NOMO-1 (cell line): ENCODE results near the gene PHRF1.

ENCODE experiments used
- DNase-seq, 2 experiments: peaks; one replicate each; lab custom pipeline; 2025; ENCODE audit not compliant: unreplicated experiment in 2 of 2; lab: John Stamatoyannopoulos, UW

The PHRF1 gene, protein sequence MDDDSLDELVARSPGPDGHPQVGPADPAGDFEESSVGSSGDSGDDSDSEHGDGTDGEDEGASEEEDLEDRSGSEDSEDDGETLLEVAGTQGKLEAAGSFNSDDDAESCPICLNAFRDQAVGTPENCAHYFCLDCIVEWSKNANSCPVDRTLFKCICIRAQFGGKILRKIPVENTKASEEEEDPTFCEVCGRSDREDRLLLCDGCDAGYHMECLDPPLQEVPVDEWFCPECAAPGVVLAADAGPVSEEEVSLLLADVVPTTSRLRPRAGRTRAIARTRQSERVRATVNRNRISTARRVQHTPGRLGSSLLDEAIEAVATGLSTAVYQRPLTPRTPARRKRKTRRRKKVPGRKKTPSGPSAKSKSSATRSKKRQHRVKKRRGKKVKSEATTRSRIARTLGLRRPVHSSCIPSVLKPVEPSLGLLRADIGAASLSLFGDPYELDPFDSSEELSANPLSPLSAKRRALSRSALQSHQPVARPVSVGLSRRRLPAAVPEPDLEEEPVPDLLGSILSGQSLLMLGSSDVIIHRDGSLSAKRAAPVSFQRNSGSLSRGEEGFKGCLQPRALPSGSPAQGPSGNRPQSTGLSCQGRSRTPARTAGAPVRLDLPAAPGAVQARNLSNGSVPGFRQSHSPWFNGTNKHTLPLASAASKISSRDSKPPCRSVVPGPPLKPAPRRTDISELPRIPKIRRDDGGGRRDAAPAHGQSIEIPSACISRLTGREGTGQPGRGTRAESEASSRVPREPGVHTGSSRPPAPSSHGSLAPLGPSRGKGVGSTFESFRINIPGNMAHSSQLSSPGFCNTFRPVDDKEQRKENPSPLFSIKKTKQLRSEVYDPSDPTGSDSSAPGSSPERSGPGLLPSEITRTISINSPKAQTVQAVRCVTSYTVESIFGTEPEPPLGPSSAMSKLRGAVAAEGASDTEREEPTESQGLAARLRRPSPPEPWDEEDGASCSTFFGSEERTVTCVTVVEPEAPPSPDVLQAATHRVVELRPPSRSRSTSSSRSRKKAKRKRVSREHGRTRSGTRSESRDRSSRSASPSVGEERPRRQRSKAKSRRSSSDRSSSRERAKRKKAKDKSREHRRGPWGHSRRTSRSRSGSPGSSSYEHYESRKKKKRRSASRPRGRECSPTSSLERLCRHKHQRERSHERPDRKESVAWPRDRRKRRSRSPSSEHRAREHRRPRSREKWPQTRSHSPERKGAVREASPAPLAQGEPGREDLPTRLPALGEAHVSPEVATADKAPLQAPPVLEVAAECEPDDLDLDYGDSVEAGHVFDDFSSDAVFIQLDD (N-terminal part only)

DNA sequence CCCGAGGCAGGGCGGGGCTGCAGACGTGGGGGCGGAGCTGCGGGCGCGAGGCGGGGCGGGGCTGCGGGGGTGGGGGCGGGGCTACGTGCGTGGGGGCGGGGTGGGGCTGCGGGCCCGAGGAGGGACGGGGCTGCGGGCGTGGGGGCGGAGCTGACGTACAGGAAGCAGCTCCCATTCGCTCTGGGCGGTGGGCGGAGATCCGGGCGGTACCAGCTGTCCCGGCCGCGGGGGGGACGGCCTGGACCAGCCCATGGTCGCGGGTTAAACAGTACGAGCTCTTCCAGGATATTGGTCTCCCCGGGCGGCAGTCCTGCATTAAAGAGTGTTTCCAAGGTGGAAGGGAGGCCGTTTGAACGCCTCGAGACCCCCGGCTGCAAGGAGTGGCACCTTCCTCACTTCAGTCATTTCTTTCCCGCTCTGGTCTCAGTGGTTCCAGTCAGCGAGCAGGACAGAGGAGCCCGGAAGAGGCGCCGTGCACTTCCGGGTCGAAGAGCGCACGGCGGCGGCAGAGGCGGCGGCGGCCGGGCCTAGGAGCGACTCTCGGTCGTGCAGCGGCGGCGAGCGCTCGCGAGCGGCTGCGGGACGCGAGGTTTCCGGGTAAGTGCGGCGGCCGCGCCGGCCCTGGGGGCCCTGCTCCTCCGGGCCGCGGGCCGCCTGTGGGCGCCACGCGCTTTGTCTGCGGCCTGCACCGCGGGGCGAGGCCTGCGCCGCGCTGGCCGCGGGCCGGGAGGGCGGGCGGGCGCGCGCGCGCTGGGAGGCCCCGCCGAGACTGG, at the start of gene PHRF1:
TSS of gene PHRF1 (plus strand) at position 475 of the 773 bp plus-strand sequence. CDS start 5,043 bp downstream, outside the sequence.
- peak; percentile 85 to 88 for DNase-seq

DNA sequence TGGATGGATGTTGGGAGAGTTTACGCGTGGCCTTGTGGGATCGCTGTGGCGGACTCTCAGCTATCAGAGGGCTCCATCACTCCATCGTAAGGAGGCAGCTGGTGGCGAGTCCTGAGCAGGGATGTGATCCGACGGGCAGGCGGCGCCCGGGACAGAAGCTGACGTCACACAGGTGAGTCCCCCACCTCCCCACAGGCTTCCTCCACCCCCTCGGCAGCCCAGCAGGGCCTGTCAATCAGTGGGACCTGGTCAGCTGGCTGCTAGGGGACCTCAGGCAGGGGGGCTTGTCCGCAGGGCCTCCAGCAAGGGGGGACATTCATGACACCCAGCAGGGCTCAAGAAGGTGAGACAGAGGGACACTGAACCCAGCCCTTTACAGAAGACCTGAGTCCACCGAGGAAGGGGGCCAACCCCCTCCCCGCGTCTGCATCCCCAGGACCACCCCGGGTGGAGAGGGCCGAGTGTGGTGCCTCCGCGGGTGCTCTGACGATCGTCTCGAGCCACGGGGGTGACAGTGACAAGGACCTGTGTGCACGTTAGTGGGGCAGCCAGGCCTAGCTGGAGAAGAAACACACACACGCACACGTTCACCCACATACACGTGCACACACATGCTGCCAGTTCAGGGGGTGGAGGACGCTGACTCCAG, 48.0 kb upstream of the PHRF1 start:
- no peak for DNase-seq

DNA sequence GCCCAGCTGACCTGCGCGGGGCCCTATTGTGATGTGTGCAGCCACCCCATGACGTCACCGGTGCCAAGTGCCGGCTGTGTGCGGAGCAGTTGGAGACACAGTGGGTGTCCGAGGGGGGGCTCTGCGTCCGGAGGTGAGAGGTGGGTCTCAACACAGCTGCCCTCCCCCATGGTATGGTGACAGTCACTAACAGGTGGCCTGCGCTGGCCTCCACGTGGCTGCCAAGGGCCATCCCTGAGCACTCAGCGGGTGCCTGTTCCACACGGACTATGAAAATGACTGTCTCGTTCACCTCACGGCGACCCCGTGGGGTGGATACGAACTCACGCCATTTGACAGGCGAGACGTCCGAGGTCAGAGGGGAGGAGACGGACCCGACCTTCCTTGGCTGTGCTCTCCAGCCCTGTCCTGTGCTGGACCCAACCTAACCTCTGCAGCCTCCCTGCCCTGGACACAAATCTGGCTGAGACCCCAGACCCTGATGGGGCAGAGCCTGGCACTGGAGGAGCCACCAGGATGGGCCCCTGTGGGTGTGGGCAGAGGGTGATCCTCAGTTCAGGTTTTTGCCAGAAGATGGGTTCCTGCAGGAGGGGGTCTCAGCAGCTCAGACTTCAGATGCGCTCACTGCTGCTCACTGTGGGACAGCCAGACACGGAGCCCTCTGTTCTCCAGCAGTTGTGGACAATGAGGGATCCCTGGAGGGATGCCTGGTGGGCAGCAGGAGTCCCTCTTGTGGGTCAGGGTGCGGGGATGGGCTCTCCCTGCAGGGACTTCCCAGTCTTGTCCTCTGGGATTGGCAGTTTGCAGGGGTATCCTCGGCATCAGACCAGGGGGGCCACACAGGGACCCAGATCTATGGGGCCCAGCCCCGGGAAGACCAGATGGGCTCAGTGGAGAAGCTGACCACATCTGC, 47.2 kb upstream of the PHRF1 start:
- DNase-seq = no peak

DNA sequence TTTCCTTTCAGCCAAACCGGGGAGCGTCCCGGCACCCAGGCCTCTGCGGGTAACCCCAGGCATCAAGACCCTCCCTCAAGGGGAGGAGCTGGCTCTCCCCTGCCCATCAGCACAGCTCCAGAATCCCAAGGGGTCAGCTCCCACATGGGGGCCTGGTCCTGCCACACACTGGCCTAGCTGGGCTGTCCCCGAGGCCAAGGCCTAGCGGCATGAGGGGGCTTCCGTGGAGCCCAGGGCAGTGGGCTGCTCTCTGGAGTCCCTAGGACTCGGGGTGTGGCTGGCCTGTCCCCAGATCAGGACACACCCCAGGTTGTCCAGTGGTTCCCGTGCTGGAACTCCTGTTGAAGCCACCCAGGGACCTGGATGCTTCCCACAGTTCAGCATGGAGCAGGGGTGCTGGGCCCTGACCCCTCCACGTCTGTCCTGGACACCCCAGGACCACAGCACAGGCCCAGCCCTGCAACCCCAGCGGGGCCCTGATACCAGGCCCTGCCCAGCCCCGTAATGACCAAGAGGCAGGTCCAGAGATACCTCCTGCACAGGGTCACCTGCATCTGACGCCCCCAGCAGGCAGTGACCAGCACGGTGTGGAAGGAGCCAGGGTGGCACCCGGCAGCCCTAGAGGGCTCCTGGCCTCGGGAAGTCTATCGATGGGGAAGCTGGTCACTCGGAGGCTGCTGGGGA, 46.4 kb upstream of the PHRF1 start:
- DNase-seq = no peak

DNA sequence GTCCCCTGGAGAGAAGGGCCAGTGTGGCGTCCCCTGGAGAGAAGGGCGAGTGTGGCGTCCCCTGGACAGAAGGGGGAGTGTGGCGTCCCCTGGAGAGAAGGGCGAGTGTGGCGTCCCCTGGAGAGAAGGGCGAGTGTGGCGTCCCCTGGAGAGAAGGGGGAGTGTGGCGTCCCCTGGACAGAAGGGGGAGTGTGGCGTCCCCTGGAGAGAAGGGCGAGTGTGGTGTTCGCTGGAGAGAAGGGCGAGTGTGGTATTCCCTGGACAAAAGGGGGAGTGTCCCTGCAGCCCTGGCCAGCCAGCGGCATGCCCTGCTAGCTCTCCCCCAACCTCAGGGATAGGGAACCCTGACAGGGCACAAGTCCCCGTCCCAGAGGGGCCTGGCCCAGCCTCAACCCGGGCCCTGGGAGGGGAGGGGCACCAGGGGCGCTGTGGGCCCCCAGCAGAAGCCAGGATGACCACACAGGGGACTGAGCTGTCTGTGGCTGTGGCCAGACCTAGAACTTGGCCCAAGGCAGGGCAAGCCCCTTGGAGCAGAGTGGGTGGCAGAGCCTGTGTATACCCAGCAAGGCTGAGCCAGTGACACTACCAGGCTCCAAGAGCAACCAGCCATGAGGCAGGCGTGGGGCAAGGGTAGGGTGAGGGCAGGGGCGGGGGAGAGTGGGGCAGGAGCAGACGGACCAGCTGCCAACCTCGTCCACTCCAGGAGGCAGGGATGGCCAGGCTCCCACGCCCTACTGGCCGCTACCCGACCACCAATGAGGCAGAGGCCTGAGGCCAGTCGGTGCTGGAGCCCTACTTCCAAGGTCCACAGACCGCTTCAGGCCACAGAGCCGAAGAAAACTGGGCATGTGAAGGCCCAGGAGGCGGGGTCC, 45.1 kb upstream of the PHRF1 start:
- DNase-seq = no peak

DNA sequence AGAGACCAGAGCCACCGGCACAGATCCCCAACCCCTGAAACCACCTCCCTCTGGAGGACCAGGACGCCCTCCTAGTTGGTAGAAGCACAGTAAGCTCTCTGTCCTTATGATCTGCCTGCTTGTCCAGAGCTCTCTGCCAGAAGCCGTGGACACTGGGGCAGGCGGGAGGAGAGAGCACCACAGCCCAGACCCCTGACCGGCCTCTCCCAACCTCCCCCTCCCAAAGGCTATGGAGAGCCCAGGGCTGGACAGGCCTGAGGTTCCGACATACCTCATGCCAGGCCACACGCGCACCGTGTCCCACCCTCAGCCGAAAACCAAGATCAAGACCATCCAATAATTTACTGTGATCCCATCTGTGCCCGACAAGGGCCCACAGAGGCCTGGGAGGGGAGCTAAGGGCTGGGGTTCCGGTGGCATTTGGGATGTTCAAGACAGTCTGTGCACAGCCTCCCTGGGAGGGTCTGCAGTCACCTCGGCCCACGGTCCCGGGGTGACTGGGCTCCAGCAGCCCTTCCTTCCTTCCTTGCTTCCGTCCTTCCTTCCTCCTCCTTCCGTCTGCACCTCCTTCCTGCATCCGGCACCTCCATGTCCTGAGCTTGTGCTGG, 44.2 kb upstream of the PHRF1 start:
- DNase-seq = no peak

DNA sequence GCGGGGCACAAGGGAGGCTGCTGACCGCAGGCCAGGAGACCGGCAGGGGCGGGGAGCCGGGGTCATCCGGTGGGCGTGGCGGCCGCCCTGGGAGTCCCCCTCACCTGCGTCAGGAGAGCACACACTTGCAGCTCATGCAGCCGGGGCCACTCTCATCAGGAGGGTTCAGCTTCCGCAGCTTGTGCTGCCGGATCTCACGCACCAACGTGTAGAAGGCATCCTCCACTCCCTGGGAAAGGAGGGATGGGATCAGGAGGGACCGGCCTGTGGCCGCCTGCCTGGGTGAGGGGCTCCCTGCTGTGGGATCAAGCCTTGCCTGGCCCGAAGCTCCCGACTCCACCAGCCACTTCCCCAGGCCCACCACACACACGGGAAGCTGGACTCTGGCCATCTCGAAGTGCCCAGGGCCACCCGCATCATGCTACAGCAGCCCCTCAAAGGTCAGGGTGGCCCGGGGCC, 43.7 kb upstream of the PHRF1 start:
- no peak for DNase-seq

DNA sequence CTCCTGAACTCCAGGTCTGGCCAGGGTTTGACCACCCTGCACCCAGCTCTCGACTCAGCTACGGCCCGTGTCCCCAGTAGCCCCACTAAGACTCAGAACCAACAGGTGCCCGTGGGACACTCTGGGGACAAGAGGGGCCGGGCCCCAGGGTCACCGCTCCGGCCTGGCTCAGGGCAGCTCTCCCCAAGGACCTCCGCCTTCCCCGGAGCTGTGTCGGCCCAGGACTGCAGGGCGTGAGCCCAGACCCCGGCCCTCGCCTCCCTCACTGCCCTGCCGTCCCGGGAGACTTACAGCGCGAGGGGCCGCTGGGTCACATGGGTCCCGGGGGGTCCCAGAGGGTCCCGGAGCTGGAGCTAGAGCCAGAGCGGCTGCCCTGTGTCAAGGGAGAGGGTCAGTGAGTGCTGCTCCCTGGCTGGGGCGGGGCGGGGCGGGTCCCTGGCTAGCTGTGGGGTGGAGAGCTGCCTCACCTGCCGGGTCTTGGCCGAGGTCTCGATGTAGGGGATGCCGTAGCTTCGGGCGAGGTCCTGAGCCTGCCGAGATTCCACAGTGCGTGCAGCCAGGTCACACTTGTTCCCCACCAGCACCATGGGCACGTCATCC, 43.2 kb upstream of the PHRF1 start:
- DNase-seq = no peak

DNA sequence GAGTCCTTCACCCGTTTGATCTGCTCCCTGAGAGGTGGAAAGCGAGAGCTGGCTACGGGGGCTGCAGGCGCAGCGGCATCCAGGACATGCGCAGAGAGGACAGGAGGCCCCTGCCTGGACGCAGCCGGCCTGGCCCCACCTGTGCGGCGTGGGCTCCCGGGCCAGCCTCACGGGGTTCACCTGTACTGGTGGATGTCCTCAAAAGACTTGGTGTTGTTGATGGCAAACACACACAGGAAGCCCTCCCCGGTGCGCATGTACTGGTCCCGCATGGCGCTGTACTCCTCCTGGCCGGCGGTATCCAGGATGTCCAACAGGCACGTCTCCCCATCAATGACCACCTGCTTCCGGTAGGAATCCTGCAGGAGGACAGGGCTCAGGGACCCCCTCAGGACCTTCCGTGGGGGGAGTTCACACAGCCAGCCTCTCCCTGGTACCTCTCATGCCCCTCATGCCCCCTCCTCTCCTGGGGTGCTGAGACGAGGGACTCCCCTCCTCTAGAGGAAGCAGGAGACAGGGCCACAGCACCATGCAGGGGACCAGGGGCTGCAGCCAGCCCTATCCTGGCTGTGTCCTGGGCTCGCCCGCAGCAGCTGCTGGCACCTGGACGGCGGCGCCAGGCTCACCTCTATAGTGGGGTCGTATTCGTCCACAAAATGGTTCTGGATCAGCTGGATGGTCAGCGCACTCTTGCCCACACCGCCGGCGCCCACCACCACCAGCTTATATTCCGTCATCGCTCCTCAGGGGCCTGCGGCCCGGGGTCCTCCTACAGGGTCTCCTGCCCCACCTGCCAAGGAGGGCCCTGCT, 42.5 kb upstream of the PHRF1 start:
- no peak for DNase-seq

DNA sequence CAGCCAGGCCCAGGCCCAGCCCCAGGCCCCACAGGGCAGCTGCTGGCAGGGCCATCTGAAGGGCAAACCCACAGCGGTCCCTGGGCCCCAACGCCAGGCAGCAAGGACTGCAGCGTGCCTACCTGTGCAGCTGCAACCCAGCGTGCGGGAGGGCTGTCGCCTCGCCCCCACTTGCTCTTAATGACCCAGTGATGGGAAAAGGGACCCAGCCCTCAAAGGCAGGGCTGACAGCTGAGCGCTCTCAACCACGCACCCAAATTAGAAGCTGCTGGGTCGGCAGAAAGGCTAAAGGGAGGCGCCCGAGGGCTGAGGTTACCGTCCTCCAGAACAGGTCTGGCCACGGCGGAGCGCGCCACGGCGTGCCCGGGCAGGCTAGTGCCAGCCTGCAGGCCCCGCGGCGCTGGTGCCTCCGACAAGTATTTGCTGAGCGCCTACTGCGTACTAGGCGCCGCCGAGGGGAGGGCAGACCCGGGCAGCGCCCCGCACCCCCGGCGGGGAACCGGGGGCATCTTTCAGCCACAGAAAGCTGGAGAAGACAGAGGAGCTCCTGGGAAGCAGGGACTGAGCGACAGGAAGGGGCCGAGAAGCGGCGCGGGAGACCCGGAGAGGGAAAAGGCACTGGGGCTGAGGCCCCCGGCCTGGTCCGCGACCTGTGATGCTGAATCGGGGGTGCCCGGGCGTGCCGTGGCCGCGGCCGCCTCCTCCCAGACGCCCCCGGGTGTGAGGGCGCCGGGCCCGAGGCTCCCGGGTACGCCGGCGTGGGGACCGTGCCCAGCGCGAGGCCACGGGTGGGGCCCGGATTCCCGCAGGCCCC, 41.7 kb upstream of the PHRF1 start:
- peak in 1 of 2 experiments; percentile 31 for DNase-seq

DNA sequence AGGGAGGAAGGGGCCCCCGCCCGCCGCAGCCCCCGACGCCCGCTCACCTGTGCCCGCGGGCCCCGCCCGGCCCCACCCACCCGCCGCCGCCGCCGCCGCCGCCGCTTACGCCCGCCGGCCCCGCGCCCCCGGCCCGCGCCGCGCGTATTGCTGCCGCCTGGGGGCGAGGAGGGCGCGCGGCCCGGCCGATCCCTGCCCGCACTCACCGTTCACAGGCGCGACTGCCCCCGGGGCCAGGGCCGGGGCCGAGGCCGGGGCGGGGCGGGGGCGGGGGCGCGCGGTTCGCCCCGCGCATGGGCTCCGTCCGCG, 41.1 kb upstream of the PHRF1 start:
- DNase-seq = no peak

DNA sequence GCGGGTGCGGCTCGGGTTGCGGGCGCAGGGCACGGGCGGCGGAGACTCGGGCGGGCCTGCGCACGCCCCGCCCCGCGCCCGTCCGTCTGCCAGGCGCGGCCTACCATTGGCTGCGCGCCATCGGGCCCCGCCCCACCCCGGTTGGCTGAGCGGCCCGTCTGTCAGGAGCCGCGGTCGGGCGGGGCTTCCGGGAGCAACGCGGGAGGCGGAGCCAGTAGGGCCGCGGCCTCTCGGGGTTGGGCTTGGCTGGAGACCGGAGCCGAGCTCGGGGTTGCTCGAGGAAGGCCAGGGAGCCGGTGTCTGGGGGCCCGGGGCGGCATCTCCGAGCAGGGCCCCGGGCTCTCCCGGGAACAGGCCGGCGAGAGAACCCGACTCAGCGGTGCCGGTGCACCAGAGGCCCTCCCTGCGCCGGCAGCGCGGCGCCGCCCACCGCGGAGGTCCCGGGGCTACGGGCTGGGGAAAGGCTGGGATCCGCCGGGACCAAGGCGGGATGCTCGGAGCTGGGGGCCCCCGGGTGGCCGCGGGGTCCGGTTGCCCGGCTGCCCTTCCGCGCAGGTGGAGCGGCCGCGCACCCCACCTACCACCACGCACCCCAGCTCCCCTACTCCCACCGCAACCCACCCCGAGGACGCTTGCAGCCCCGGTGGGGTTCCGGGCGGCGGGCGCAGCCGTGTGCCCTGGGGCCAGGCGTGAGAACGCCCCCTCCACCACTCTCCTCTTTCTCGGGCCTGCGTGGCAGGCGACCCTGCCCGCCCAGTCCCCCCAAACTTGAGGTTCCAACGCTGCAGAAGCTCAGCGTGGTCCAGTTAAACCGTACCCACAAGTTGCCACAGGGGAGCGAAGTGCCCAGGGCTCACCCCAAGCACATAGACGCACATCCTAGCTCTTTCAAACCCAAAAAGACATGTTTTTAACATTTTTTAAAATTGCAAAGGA, 40.5 kb upstream of the PHRF1 start, which contains the start of gene HRAS:
TSS of gene HRAS (minus strand) at position 58 of the 936 bp plus-strand sequence.
- DNase-seq = peak; percentile 93 to 97

DNA sequence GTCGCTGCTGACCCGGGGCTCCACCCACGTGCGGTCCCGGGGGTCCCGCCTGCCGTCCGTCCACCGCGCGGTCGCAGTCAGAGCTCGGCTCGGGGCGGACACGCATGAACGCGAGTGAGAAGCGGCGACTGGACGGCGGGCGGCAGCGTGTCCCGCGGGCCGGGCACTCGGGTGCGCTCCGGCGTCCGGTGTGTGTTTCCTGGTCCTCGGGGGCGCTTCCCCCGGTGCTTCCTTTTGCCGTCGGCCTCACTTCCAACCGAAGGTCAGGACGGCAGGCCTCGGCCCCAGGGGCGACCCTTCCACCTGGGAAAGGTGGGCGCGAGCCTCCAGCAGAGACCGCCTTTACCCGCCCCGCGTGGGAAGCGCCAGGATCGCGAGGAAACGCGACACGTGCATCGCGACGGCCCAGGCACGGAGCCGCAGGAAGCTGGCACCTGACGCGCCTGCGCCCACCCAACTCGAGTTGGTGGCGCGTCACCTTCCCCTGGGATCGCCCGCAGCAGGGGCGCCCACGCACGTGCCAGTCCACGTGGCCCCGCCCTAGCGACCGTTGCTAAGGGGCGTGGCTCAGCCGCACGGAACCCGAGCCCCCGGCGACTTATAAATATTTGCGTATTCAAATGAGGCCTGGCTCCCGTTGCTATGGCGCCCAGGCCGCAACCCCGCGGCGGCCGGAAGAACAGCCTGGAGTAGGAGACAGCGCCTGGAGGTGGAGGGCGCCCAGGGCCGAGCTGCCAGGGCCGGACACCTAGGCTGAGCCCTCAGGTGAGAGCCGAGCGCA, 39.2 kb upstream of the PHRF1 start, which contains the start of gene LRRC56:
TSS of gene LRRC56 (plus strand) at position 687 of the 781 bp plus-strand sequence. CDS start 3,158 bp downstream, outside the sequence.
- DNase-seq = peak; percentile 77 to 91
